Measurements from ENCODE around the gene C15orf40.

C15orf40 gene

GRCh38 chr15:82993144-82993543 is 18.3 kb downstream of the C15orf40 start:
- no peak for DNase-seq (ENCODE audit: low spot score)

GRCh38 chr15:82992436-82992998 is 18.9 kb downstream of the C15orf40 start:
- DNase-seq (ENCODE audit: low spot score), result no peak

GRCh38 chr15:82986442-82986780 is 25.0 kb downstream of the C15orf40 start:
- peak; percentile 67 for DNase-seq (ENCODE audit: low spot score)

- DNase-seq (ENCODE audit: low spot score), result peak; percentile 99
Observed at GRCh38 chr15:82985688-82986441, 25.6 kb downstream of the C15orf40 start, which contains the start of gene RAMAC. Gene RAMAC, plus strand, starts transcription at chr15:82986210. Its CDS starts 2,809 bp downstream, at chr15:82989019.

GRCh38 chr15:82980981-82981380 is 30.5 kb downstream of the C15orf40 start:
- DNase-seq (ENCODE audit: low spot score), result no peak

GRCh38 chr15:82979726-82980125 is 31.7 kb downstream of the C15orf40 start:
- DNase-seq (ENCODE audit: low spot score), result no peak

- no peak for DNase-seq (ENCODE audit: low spot score)
Observed at GRCh38 chr15:82978438-82978837, 33.0 kb downstream of the C15orf40 start.

GRCh38 chr15:82977076-82977475 is 34.4 kb downstream of the C15orf40 start:
- DNase-seq (ENCODE audit: low spot score), result no peak

GRCh38 chr15:82972990-82973389 is 38.4 kb downstream of the C15orf40 start:
- no peak for DNase-seq (ENCODE audit: low spot score)

- DNase-seq (ENCODE audit: low spot score), result no peak
Observed at GRCh38 chr15:82971218-82971984, 40.0 kb downstream of the C15orf40 start.

- no peak for DNase-seq (ENCODE audit: low spot score)
Observed at GRCh38 chr15:82970696-82971095, 40.7 kb downstream of the C15orf40 start.

GRCh38 chr15:82970078-82970686 is 41.3 kb downstream of the C15orf40 start:
- no peak for DNase-seq (ENCODE audit: low spot score)

- DNase-seq (ENCODE audit: low spot score), result no peak
Observed at GRCh38 chr15:82969353-82969752, 42.1 kb downstream of the C15orf40 start.

- DNase-seq (ENCODE audit: low spot score), result no peak
Observed at GRCh38 chr15:82968066-82968465, 43.4 kb downstream of the C15orf40 start.

- DNase-seq (ENCODE audit: low spot score), result no peak
Observed at GRCh38 chr15:82966671-82967071, 44.8 kb downstream of the C15orf40 start.

GRCh38 chr15:82964890-82965289 is 46.5 kb downstream of the C15orf40 start:
- DNase-seq (ENCODE audit: low spot score), result no peak

- DNase-seq (ENCODE audit: low spot score), result no peak
Observed at GRCh38 chr15:82963471-82964341, 47.7 kb downstream of the C15orf40 start.

- no peak for DNase-seq (ENCODE audit: low spot score)
Observed at GRCh38 chr15:82960766-82961165, 50.7 kb downstream of the C15orf40 start.

GRCh38 chr15:82959423-82959822 is 52.0 kb downstream of the C15orf40 start:
- no peak for DNase-seq (ENCODE audit: low spot score)

GRCh38 chr15:82958638-82959037 is 52.8 kb downstream of the C15orf40 start:
- DNase-seq (ENCODE audit: low spot score), result no peak
